SK-N-SH (cell line): Measurements from ENCODE around the gene BCL11A. TPM values are rescaled to one million over a fixed set of nuclear protein-coding genes. Genes with fewer than 3 reads are reported as not detected.

ENCODE experiments used
- CTCF ChIA-PET: fragments of 300-600, 350-600 bp; formaldehyde crosslinking; extraction: SDS; loops from one replicate; lab custom pipeline; 2021; lab: Yijun Ruan, JAX
- POLR2A ChIA-PET: fragments of 350-600 bp; sonication (Branson Sonifier 250); formaldehyde crosslinking; extraction: SDS; loops from one replicate; lab custom pipeline; 2020; ENCODE audit warnings: antibody characterized with exemption, inconsistent platforms; lab: Yijun Ruan, JAX
- DNase-seq: peaks from one replicate; pipeline ENCODE4 v3.0.0; 2012
- H2AFZ ChIP-seq: fragments of 200-600 bp; sonication (generic); 2 replicates; pipeline ENCODE4 v1.8.1; 2016; ENCODE audit warnings: antibody characterized with exemption, mild to moderate bottlenecking, low read depth
- H3F3A ChIP-seq: fragments of 200-600 bp; sonication (generic); replicated peaks from 2 replicates; pipeline ENCODE3; 2016; ENCODE audit warnings: antibody characterized with exemption, mild to moderate bottlenecking; ENCODE audit not compliant: insufficient read depth
- H3K27ac ChIP-seq, 2 experiments: fragments of 200-500 bp in 1 of 2; fragments of 200-600 bp in 1 of 2; sonication (Bioruptor generic) in 1 of 2; sonication (generic), shearing (Covaris generic) in 1 of 2; 2 replicates each; pipeline versions ENCODE4 v1.5.1 to v1.6.1; 2014 to 2016; ENCODE audit warnings: low read depth in 2 of 2, inconsistent platforms in 1 of 2, low read length in 1 of 2, mild to moderate bottlenecking in 1 of 2, mixed read lengths in 1 of 2
- H3K27me3 ChIP-seq: fragments of 200-600 bp; sonication (generic), shearing (Covaris generic); 2 replicates; pipeline ENCODE4 v1.6.1; 2016; ENCODE audit warnings: mixed run types; ENCODE audit not compliant: insufficient read depth
- H3K36me3 ChIP-seq, 2 experiments: fragments of 200-500 bp in 1 of 2; fragments of 200-600 bp in 1 of 2; sonication (Bioruptor generic) in 1 of 2; sonication (generic) in 1 of 2; replicated peaks in 1 of 2; 2 replicates each; pipeline versions ENCODE3 to v1.5.1; 2014 to 2016; ENCODE audit warnings: low read length in 1 of 2, mild to moderate bottlenecking in 1 of 2; ENCODE audit not compliant: insufficient read depth in 2 of 2, control insufficient read depth in 1 of 2
- H3K4me1 ChIP-seq, 2 experiments: fragments of 200-500 bp in 1 of 2; fragments of 200-600 bp in 1 of 2; sonication (Bioruptor generic) in 1 of 2; sonication (generic), shearing (Covaris generic) in 1 of 2; 2 replicates each; pipeline versions ENCODE4 v1.5.1 to v1.6.1; 2014 to 2016; ENCODE audit warnings: low read depth in 1 of 2, low read length in 1 of 2, mixed run types in 1 of 2; ENCODE audit not compliant: insufficient read depth in 2 of 2, control insufficient read depth in 1 of 2
- H3K4me2 ChIP-seq: fragments of 200-600 bp; sonication (generic), shearing (Covaris generic); 2 replicates; pipeline ENCODE4 v1.6.1; 2017; ENCODE audit warnings: mixed run types
- H3K4me3 ChIP-seq, 2 experiments: fragments of 200-500 bp in 1 of 2; fragments of 200-600 bp in 1 of 2; sonication (Bioruptor generic) in 1 of 2; sonication (generic), shearing (Covaris generic) in 1 of 2; 2 replicates each; pipeline versions ENCODE4 v1.5.1 to v1.8.1; 2014 to 2016; ENCODE audit warnings: low read depth in 2 of 2, inconsistent platforms in 1 of 2, low read length in 1 of 2, mild to moderate bottlenecking in 1 of 2, mixed read lengths in 1 of 2, moderate library complexity in 1 of 2
- H3K79me2 ChIP-seq: fragments of 200-600 bp; sonication (generic); 2 replicates; pipeline ENCODE4 v1.8.1; 2017; ENCODE audit warnings: mild to moderate bottlenecking; ENCODE audit not compliant: insufficient read depth
- H3K9ac ChIP-seq: fragments of 200-600 bp; sonication (generic); 2 replicates; pipeline ENCODE4 v1.6.1; 2017; ENCODE audit warnings: mixed run types
- H3K9me2 ChIP-seq: fragments of 200-600 bp; sonication (generic); 2 replicates; pipeline ENCODE4 v1.6.1; 2017; ENCODE audit warnings: mixed run types
- H3K9me3 ChIP-seq: fragments of 200-600 bp; sonication (generic); 2 replicates; pipeline ENCODE4 v1.6.1; 2017; ENCODE audit warnings: mixed run types, mild to moderate bottlenecking, moderate library complexity
- H4K20me1 ChIP-seq: fragments of 200-600 bp; sonication (generic); 2 replicates; pipeline ENCODE4 v1.6.1; 2017; ENCODE audit warnings: mild to moderate bottlenecking, mixed run types; ENCODE audit not compliant: insufficient read depth
- CHD2 ChIP-seq: fragments of 150-350 bp; IDR thresholded peaks from 2 replicates; pipeline ENCODE4 v1.6.1; 2018; ENCODE audit warnings: low read length; ENCODE audit not compliant: partially characterized antibody
- ELF1 ChIP-seq: IDR thresholded peaks from 2 replicates; pipeline ENCODE4 v1.4.0; 2012
- EZH2phosphoT487 ChIP-seq: fragments of 200-600 bp; sonication (generic); IDR thresholded peaks from 2 replicates; pipeline ENCODE4 v1.6.1; 2017; ENCODE audit warnings: low read depth, mixed run types, mild to moderate bottlenecking, antibody characterized with exemption, moderate library complexity, borderline replicate concordance
- MEF2A ChIP-seq: IDR thresholded peaks from 2 replicates; pipeline ENCODE4 v1.4.0; 2012; ENCODE audit warnings: low read depth, borderline replicate concordance
- MXI1 ChIP-seq: IDR thresholded peaks from 2 replicates; pipeline ENCODE4 v1.6.1; 2012; ENCODE audit warnings: mild to moderate bottlenecking, low read depth, low read length, improper control_type of control experiment
- NFIC ChIP-seq: IDR thresholded peaks from 2 replicates; pipeline ENCODE4 v1.4.0; 2012; ENCODE audit warnings: borderline replicate concordance
- NRF1 ChIP-seq: IDR thresholded peaks from 2 replicates; pipeline ENCODE4 v1.6.1; 2012; ENCODE audit warnings: low read depth, mild to moderate bottlenecking, low read length
- POLR2AphosphoS5 ChIP-seq: IDR thresholded peaks from 2 replicates; pipeline ENCODE4 v1.6.1; 2012; ENCODE audit warnings: low read depth, low read length
- RAD21 ChIP-seq: IDR thresholded peaks from 2 replicates; pipeline ENCODE4 v1.6.1; 2012; ENCODE audit warnings: mild to moderate bottlenecking, low read length
- RFX5 ChIP-seq: IDR thresholded peaks from 2 replicates; pipeline ENCODE4 v1.6.1; 2012; ENCODE audit warnings: mild to moderate bottlenecking, improper control_type of control experiment, low read length
- RXRA ChIP-seq: IDR thresholded peaks from 2 replicates; pipeline ENCODE4 v1.4.0; 2012; ENCODE audit warnings: low read depth, mild to moderate bottlenecking, borderline replicate concordance
- SMC3 ChIP-seq: IDR thresholded peaks from 2 replicates; pipeline ENCODE4 v1.6.1; 2012; ENCODE audit warnings: low read depth, low read length, improper control_type of control experiment
- TAF1 ChIP-seq: IDR thresholded peaks from 2 replicates; pipeline ENCODE4 v1.6.1; 2012; ENCODE audit warnings: low read depth, mild to moderate bottlenecking, low read length, moderate library complexity, borderline replicate concordance
- YY1 ChIP-seq: IDR thresholded peaks from 2 replicates; pipeline ENCODE4 v1.4.0; 2012; ENCODE audit warnings: low read depth, mild to moderate bottlenecking
- WGBS: methylation state at CpG from one replicate; pipeline ENCODE4 v1.1.6; 2017; ENCODE audit warnings: low lambda C conversion rate; 5-methylcytosine and 5-hydroxymethylcytosine counted together
- polyA plus RNA-seq, 3 experiments: library from polyadenylated mRNA; depleted of rRNA; stranded (reverse); fragments of >200 nt; gene quantifications; 2 replicates each; pipeline ENCODE4 v1.2.3, GENCODE V29; 2012
- TF ChIP-seq, protein P1 (sequence below): fragments of 150-350 bp; IDR thresholded peaks from 2 replicates; pipeline ENCODE4 v1.6.1; 2017; ENCODE audit warnings: antibody characterized with exemption, low read length, low read depth, borderline replicate concordance
- TF ChIP-seq, protein P2 (sequence below): fragments of 150-350 bp; IDR thresholded peaks from 2 replicates; pipeline ENCODE4 v1.6.1; 2016; ENCODE audit warnings: mild to moderate bottlenecking, low read depth, low read length
- TF ChIP-seq, protein P3 (sequence below): IDR thresholded peaks from 2 replicates; pipeline ENCODE4 v1.4.0; 2012; ENCODE audit warnings: low read depth
- TF ChIP-seq, protein P4 (sequence below): IDR thresholded peaks from 2 replicates; pipeline ENCODE4 v1.4.0; 2012; ENCODE audit warnings: low read depth, borderline replicate concordance

BCL11A gene
- polyA plus RNA-seq, 1 of the 3 experiments (the other 2 are of a cell fraction) = 1.9 TPM

DNA sequence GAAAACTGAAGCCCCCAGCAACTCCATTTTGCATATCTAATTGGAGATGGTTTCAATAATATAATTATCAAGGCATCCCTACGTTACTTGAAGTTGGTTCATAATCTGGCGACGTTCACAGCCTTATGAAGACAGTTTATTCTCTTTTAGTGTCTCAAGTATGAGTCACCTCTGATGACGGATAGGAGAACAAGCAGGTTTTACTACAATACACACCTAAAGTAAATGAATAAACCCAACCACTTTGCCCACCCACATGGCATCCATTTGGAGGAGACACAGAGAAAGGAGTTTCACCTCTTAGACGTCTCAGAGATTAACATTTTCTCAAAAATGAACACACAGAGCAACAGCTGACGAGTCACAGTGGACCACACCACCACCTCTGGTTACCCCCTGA is 40.8 kb downstream of the BCL11A start:
- DNase-seq = no peak
- H3K9me2 ChIP-seq = no peaks in the 10 kb centered on the region
- H4K20me1 ChIP-seq = no peaks in the 10 kb centered on the region

More for the DNA sequence above, 40.8 kb downstream of the BCL11A start:
- Histone ChIP-seq H3K4me1 (peaks cover 0 to 20% of the 10 kb centered on the region in 2 experiments; a peak in 3 of 4 replicates), H3K9me3 (no peaks in the 10 kb centered on the region), H2AFZ (no peak overlapping the region), H3K27ac (no peak overlapping the region), H3K27me3 (no peaks in the 10 kb centered on the region), H3K36me3 (no peaks in the 10 kb centered on the region), H3K79me2 (no peaks in the 10 kb centered on the region; the same call in 1 of the 2 replicates), H3K4me2 (no peak overlapping the region), H3F3A (peaks cover 24% of the 10 kb centered on the region), H3K4me3 (no peak overlapping the region), H3K9ac (no peak overlapping the region)
- ChIA-PET CTCF (no interaction called here), POLR2A (no interaction called here)
- TF ChIP-seq EZH2phosphoT487 = no peak
- TF ChIP-seq, protein P1, sequence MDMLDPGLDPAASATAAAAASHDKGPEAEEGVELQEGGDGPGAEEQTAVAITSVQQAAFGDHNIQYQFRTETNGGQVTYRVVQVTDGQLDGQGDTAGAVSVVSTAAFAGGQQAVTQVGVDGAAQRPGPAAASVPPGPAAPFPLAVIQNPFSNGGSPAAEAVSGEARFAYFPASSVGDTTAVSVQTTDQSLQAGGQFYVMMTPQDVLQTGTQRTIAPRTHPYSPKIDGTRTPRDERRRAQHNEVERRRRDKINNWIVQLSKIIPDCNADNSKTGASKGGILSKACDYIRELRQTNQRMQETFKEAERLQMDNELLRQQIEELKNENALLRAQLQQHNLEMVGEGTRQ = no peak
- no peak for TF ChIP-seq NRF1
- TF ChIP-seq RFX5 = no peak
- no peak for TF ChIP-seq POLR2AphosphoS5
- TF ChIP-seq MEF2A = no peak
- no peak for TF ChIP-seq TAF1
- TF ChIP-seq, protein P2, sequence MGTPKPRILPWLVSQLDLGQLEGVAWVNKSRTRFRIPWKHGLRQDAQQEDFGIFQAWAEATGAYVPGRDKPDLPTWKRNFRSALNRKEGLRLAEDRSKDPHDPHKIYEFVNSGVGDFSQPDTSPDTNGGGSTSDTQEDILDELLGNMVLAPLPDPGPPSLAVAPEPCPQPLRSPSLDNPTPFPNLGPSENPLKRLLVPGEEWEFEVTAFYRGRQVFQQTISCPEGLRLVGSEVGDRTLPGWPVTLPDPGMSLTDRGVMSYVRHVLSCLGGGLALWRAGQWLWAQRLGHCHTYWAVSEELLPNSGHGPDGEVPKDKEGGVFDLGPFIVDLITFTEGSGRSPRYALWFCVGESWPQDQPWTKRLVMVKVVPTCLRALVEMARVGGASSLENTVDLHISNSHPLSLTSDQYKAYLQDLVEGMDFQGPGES = no peak
- no peak for TF ChIP-seq NFIC
- TF ChIP-seq SMC3 = no peak
- TF ChIP-seq MXI1 = no peak
- no peak for TF ChIP-seq YY1
- TF ChIP-seq, protein P3, sequence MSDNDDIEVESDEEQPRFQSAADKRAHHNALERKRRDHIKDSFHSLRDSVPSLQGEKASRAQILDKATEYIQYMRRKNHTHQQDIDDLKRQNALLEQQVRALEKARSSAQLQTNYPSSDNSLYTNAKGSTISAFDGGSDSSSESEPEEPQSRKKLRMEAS = no peak
- TF ChIP-seq RAD21 = no peak
- TF ChIP-seq, protein P4, sequence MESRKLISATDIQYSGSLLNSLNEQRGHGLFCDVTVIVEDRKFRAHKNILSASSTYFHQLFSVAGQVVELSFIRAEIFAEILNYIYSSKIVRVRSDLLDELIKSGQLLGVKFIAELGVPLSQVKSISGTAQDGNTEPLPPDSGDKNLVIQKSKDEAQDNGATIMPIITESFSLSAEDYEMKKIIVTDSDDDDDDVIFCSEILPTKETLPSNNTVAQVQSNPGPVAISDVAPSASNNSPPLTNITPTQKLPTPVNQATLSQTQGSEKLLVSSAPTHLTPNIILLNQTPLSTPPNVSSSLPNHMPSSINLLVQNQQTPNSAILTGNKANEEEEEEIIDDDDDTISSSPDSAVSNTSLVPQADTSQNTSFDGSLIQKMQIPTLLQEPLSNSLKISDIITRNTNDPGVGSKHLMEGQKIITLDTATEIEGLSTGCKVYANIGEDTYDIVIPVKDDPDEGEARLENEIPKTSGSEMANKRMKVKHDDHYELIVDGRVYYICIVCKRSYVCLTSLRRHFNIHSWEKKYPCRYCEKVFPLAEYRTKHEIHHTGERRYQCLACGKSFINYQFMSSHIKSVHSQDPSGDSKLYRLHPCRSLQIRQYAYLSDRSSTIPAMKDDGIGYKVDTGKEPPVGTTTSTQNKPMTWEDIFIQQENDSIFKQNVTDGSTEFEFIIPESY = no peak
- TF ChIP-seq ELF1 = no peak
- no peak for TF ChIP-seq CHD2
- no peak for TF ChIP-seq RXRA
- WGBS = 80% methylated on average over 6 of the region's 6 CpGs
